H1 (cell line): Measurements from ENCODE around the gene PLCB1. TPM values are rescaled to one million over a fixed set of nuclear protein-coding genes. Genes with fewer than 3 reads are reported as not detected.

Source experiments
- CTCF ChIA-PET: fragments of 300-600 bp; sonication (Branson Sonifier 250); formaldehyde crosslinking; loops from one replicate; lab custom pipeline; 2021; ENCODE audit not compliant: partially characterized antibody; lab: Charles Lee
- POLR2A ChIA-PET: fragments of 300-600 bp; sonication (Branson Sonifier 250); formaldehyde crosslinking; loops from one replicate; lab custom pipeline; 2021; ENCODE audit warnings: inconsistent platforms; ENCODE audit not compliant: partially characterized antibody; lab: Charles Lee
- DNase-seq, 2 experiments: peaks; one replicate each; pipeline versions ENCODE4 v3.0.0 to v3.0.0-alpha.2; 2010 to 2022; ENCODE audit warnings: low spot score in 2 of 2, low read depth in 1 of 2, mixed read lengths in 1 of 2
- FAIRE-seq: peaks from 2 replicates; lab custom pipeline; 2011; peaks lifted over from hg19 to GRCh38; lab: Jason Lieb, UNC
- H2AFZ ChIP-seq: 2 replicates; pipeline ENCODE4 v1.8.1; 2012; ENCODE audit warnings: low read length, inconsistent platforms
- H2AK5ac ChIP-seq: 2 replicates; pipeline ENCODE4 v1.6.1; 2013; ENCODE audit warnings: low read depth, low read length
- H2BK120ac ChIP-seq: replicated peaks from 2 replicates; pipeline ENCODE3; 2013; ENCODE audit warnings: low read depth, low read length, inconsistent platforms
- H2BK12ac ChIP-seq: 2 replicates; pipeline ENCODE4 v1.6.1; 2013; ENCODE audit warnings: low read depth, low read length
- H2BK15ac ChIP-seq: 2 replicates; pipeline ENCODE4 v1.6.1; 2013; ENCODE audit warnings: low read length
- H2BK20ac ChIP-seq: 2 replicates; pipeline ENCODE4 v1.6.1; 2013; ENCODE audit warnings: low read length
- H2BK5ac ChIP-seq: 2 replicates; pipeline ENCODE4 v1.6.1; 2013; ENCODE audit warnings: low read depth, low read length
- H3K14ac ChIP-seq: 2 replicates; pipeline ENCODE4 v1.6.1; 2013; ENCODE audit warnings: inconsistent platforms; ENCODE audit not compliant: insufficient read length
- H3K18ac ChIP-seq: 2 replicates; pipeline ENCODE4 v1.6.1; 2013; ENCODE audit warnings: low read length; ENCODE audit errors: extremely low read depth
- H3K23ac ChIP-seq: 2 replicates; pipeline ENCODE4 v1.6.1; 2013; ENCODE audit warnings: inconsistent platforms; ENCODE audit not compliant: insufficient read length
- H3K23me2 ChIP-seq: 2 replicates; pipeline ENCODE4 v1.6.1; 2013; ENCODE audit warnings: low read depth, low read length
- H3K27ac ChIP-seq: 2 replicates; pipeline ENCODE4 v1.6.1; 2011; ENCODE audit warnings: low read depth, low read length, inconsistent platforms
- H3K27me3 ChIP-seq, 4 experiments: replicated peaks in 1 of 4; 1 replicate in 1 of 4; 2 replicates in 3 of 4; pipeline versions ENCODE4 v1.6.1 to v1.8.1; 2011 to 2013; ENCODE audit warnings: low read length in 3 of 4, mild to moderate bottlenecking in 3 of 4, inconsistent platforms in 2 of 4, mixed read lengths in 2 of 4, moderate library complexity in 1 of 4; ENCODE audit not compliant: control insufficient read depth in 3 of 4, insufficient read depth in 3 of 4; ENCODE audit errors: extremely low read depth in 1 of 4
- H3K36me3 ChIP-seq, 4 experiments: 2 replicates each; pipeline versions ENCODE4 v1.6.1 to v1.8.1; 2011 to 2013; ENCODE audit warnings: mild to moderate bottlenecking in 4 of 4, low read length in 3 of 4, moderate library complexity in 2 of 4, control low read depth in 1 of 4, inconsistent platforms in 1 of 4; ENCODE audit not compliant: insufficient read depth in 4 of 4, control insufficient read depth in 2 of 4
- H3K4ac ChIP-seq: replicated peaks from 2 replicates; pipeline ENCODE3; 2013; ENCODE audit warnings: low read length, low read depth, mixed read lengths, inconsistent platforms; ENCODE audit not compliant: insufficient read length
- H3K4me1 ChIP-seq, 4 experiments: replicated peaks in 1 of 4; 1 replicate in 1 of 4; 2 replicates in 3 of 4; pipeline versions ENCODE4 v1.6.1 to v1.8.1; 2011 to 2013; ENCODE audit warnings: low read length in 3 of 4, inconsistent platforms in 2 of 4, mixed read lengths in 1 of 4; ENCODE audit not compliant: insufficient read depth in 4 of 4, control insufficient read depth in 3 of 4
- H3K4me2 ChIP-seq, 2 experiments: 2 replicates each; pipeline versions ENCODE4 v1.6.1 to v1.8.1; 2011 to 2013; ENCODE audit warnings: low read depth in 2 of 2, low read length in 2 of 2, control low read depth in 1 of 2, inconsistent platforms in 1 of 2, mild to moderate bottlenecking in 1 of 2; ENCODE audit not compliant: insufficient read depth in 1 of 2
- H3K4me3 ChIP-seq, 4 experiments: fragments of 200-600, 300-600 bp in 1 of 4; sonication (generic), shearing (Covaris generic), sonication (Bioruptor Twin) in 1 of 4; 2 replicates each; pipeline versions ENCODE4 v1.5.1 to v1.8.1; 2011 to 2016; ENCODE audit warnings: low read length in 4 of 4, low read depth in 3 of 4, control low read depth in 2 of 4, inconsistent platforms in 2 of 4, mild to moderate bottlenecking in 2 of 4, mixed read lengths in 1 of 4, moderate library complexity in 1 of 4; ENCODE audit not compliant: insufficient read depth in 2 of 4; ENCODE audit errors: extremely low read depth in 1 of 4
- H3K56ac ChIP-seq: replicated peaks from 2 replicates; pipeline ENCODE3; 2013; ENCODE audit warnings: low read depth, mild to moderate bottlenecking, mixed read lengths, low read length, inconsistent platforms; ENCODE audit not compliant: insufficient read length
- H3K79me1 ChIP-seq: 2 replicates; pipeline ENCODE4 v1.6.1; 2013; ENCODE audit warnings: low read depth, low read length, control low read depth
- H3K79me2 ChIP-seq, 2 experiments: 2 replicates each; pipeline versions ENCODE4 v1.6.1 to v1.8.1; 2012 to 2013; ENCODE audit warnings: low read length in 2 of 2, mild to moderate bottlenecking in 2 of 2, inconsistent platforms in 1 of 2; ENCODE audit not compliant: insufficient read depth in 2 of 2, control insufficient read depth in 1 of 2
- H3K9ac ChIP-seq, 4 experiments: replicated peaks in 1 of 4; 1 replicate in 1 of 4; 2 replicates in 3 of 4; pipeline versions ENCODE4 v1.6.1 to v1.8.1; 2011 to 2013; ENCODE audit warnings: low read depth in 3 of 4, low read length in 3 of 4, control low read depth in 2 of 4, mild to moderate bottlenecking in 2 of 4, moderate library complexity in 2 of 4, inconsistent platforms in 1 of 4; ENCODE audit errors: extremely low read depth in 1 of 4
- H3K9me3 ChIP-seq, 2 experiments: 2 replicates each; pipeline versions ENCODE4 v1.6.1 to v1.8.1; 2012 to 2013; ENCODE audit warnings: mild to moderate bottlenecking in 2 of 2, moderate library complexity in 2 of 2, control low read depth in 1 of 2, inconsistent platforms in 1 of 2, low read depth in 1 of 2, low read length in 1 of 2, mixed read lengths in 1 of 2; ENCODE audit not compliant: insufficient read depth in 2 of 2
- H4K20me1 ChIP-seq, 2 experiments: replicated peaks in 1 of 2; 2 replicates each; pipeline versions ENCODE3 to v1.8.1; 2011 to 2013; ENCODE audit warnings: inconsistent platforms in 2 of 2, low read length in 2 of 2, mild to moderate bottlenecking in 1 of 2; ENCODE audit not compliant: insufficient read depth in 2 of 2, control insufficient read depth in 1 of 2
- H4K5ac ChIP-seq: 2 replicates; pipeline ENCODE4 v1.6.1; 2013; ENCODE audit warnings: low read length, low read depth, mixed read lengths, inconsistent platforms; ENCODE audit not compliant: insufficient read length
- H4K8ac ChIP-seq: 2 replicates; pipeline ENCODE4 v1.8.0; 2013; ENCODE audit warnings: mild to moderate bottlenecking, moderate library complexity, low read length, inconsistent platforms; ENCODE audit not compliant: insufficient read depth; ENCODE audit errors: extremely low read depth
- H4K91ac ChIP-seq: replicated peaks from 2 replicates; pipeline ENCODE3; 2013; ENCODE audit warnings: low read length, mixed read lengths, inconsistent platforms; ENCODE audit not compliant: insufficient read length
- ASH2L ChIP-seq: fragments of 200-600, 300-600 bp; sonication (generic); IDR thresholded peaks from one replicate; pipeline ENCODE4 v1.7.1; 2017; ENCODE audit warnings: low read length
- ATF3 ChIP-seq: IDR thresholded peaks from 2 replicates; pipeline ENCODE4 v1.6.1; 2011; ENCODE audit warnings: low read depth, mild to moderate bottlenecking, low read length; ENCODE audit not compliant: insufficient read depth
- BACH1 ChIP-seq: IDR thresholded peaks from 2 replicates; pipeline ENCODE4 v1.6.1; 2012; ENCODE audit warnings: low read length, improper control_type of control experiment
- BCL11A ChIP-seq, 2 experiments: IDR thresholded peaks; one replicate each; pipeline ENCODE4 v1.6.1; 2011; ENCODE audit warnings: low read depth in 2 of 2, low read length in 2 of 2, mild to moderate bottlenecking in 2 of 2
- CBX8 ChIP-seq: fragments of 300-800, 300-1000 bp; sonication (generic); IDR thresholded peaks from 2 replicates; pipeline ENCODE4 v1.7.1; 2016; ENCODE audit warnings: low read depth, low read length, borderline replicate concordance
- EZH2 ChIP-seq: fragments of 200-600 bp; sonication (generic); IDR thresholded peaks from 2 replicates; pipeline ENCODE4 v1.7.1; 2012; ENCODE audit warnings: low read depth, mild to moderate bottlenecking, moderate library complexity, low read length, inconsistent platforms; ENCODE audit not compliant: severe bottlenecking
- GABPA ChIP-seq: IDR thresholded peaks from 2 replicates; pipeline ENCODE4 v1.6.1; 2011; ENCODE audit warnings: mild to moderate bottlenecking, low read length, moderate library complexity, borderline replicate concordance; ENCODE audit not compliant: insufficient read depth
- JUND ChIP-seq: IDR thresholded peaks from 2 replicates; pipeline ENCODE4 v1.6.1; 2011; ENCODE audit warnings: mild to moderate bottlenecking, improper control_type of control experiment, low read length
- KDM1A ChIP-seq: fragments of 200-600, 300-600 bp; sonication (generic); IDR thresholded peaks from 2 replicates; pipeline ENCODE4 v1.7.1; 2016; ENCODE audit warnings: mild to moderate bottlenecking, low read length, borderline replicate concordance
- PHF8 ChIP-seq: fragments of 200-600 bp; sonication (generic); conservative IDR thresholded peaks from 2 replicates; pipeline ENCODE4 v1.7.1; 2012; ENCODE audit warnings: low read depth, mild to moderate bottlenecking, inconsistent platforms, low read length, moderate library complexity
- POLR2A ChIP-seq, 2 experiments: IDR thresholded peaks; 1 replicate in 1 of 2; 2 replicates in 1 of 2; pipeline ENCODE4 v1.6.1; 2011; ENCODE audit warnings: low read depth in 2 of 2, low read length in 2 of 2, mild to moderate bottlenecking in 2 of 2; ENCODE audit errors: control extremely low read depth in 1 of 2
- SP1 ChIP-seq: IDR thresholded peaks from 2 replicates; pipeline ENCODE4 v1.6.1; 2011; ENCODE audit warnings: low read depth, low read length
- SRF ChIP-seq: IDR thresholded peaks from 2 replicates; pipeline ENCODE4 v1.6.1; 2011; ENCODE audit warnings: mild to moderate bottlenecking, low read depth, low read length, moderate library complexity
- TBP ChIP-seq: IDR thresholded peaks from 2 replicates; pipeline ENCODE4 v1.6.1; 2011; ENCODE audit warnings: low read depth, low read length, improper control_type of control experiment
- TEAD4 ChIP-seq: IDR thresholded peaks from 2 replicates; pipeline ENCODE4 v1.6.1; 2012; ENCODE audit warnings: low read depth, low read length, inconsistent platforms, mixed read lengths
- ZNF274 ChIP-seq: IDR thresholded peaks from 2 replicates; pipeline ENCODE4 v1.7.0; 2012; ENCODE audit warnings: low read length, borderline replicate concordance; ENCODE audit errors: extremely low read depth
- WGBS, 2 experiments: shearing (Covaris generic) in 1 of 2; methylation state at CpG; one replicate each; pipeline versions ENCODE4 v1.1.6 to v1.1.7; 2013 to 2015; ENCODE audit warnings: low lambda C conversion rate in 2 of 2, mixed read lengths in 2 of 2, inconsistent platforms in 1 of 2, low coverage in 1 of 2, missing lambda C conversion rate in 1 of 2; ENCODE audit not compliant: insufficient replicate concordance in 2 of 2, insufficient coverage in 1 of 2, insufficient read length in 1 of 2; ENCODE audit errors: extremely low coverage in 1 of 2, missing lambda C conversion rate in 1 of 2; 5-methylcytosine and 5-hydroxymethylcytosine counted together
- polyA plus RNA-seq, 7 experiments: library from polyadenylated mRNA; depleted of rRNA in 3 of 7; stranded (reverse) in 5 of 7; unstranded in 2 of 7; fragments of >200 nt in 5 of 7; fragments of 200-250 nt in 2 of 7; gene quantifications; 1 replicate in 5 of 7; 2 replicates in 1 of 7; 4 replicates in 1 of 7; pipeline versions ENCODE4 v1.2.1 to v1.2.3, GENCODE V29; 2011 to 2013; ENCODE audit warnings: missing spikeins in 2 of 7, mixed read lengths in 2 of 7
- total RNA-seq: library from RNA; stranded (reverse); fragmentation: NEBNext Ultra II Directional; extraction: Animal tissue kit (Norgen Biotek cat#: 25700); gene quantifications from 2 replicates; pipeline ENCODE4 v1.2.1, GENCODE V29; 2021

The PLCB1 gene
- total and polyA plus RNA-seq, 2 of the 8 experiments (the other 6 are each of a cell fraction or from before 2014, with no cell fraction given): 2.6 to 9.1 TPM

- Histone ChIP-seq H4K20me1 (no peaks in the 10 kb centered on the region), H3K23ac (no peak overlapping the region), H3K79me1 (no peaks in the 10 kb centered on the region), H3K4ac (no peak overlapping the region), H2AFZ (no peak overlapping the region), H3K14ac (no peak overlapping the region), H2BK20ac (no peak overlapping the region), H4K91ac (no peak overlapping the region), H4K5ac (no peak overlapping the region), H2BK120ac (no peak overlapping the region), H3K4me3 (no peak overlapping the region), H2AK5ac (no peak overlapping the region), H3K23me2 (no peaks in the 10 kb centered on the region; the same call in 1 of the 2 replicates), H3K18ac (no peak overlapping the region), H2BK12ac (no peak overlapping the region), H2BK15ac (no peak overlapping the region), H4K8ac (no peak overlapping the region), H3K79me2 (no peaks in the 10 kb centered on the region), H3K4me2 (no peak overlapping the region), H3K56ac (no peak overlapping the region), H3K9me3 (no peaks in the 10 kb centered on the region), H3K4me1 (peaks cover 0 to 3% (median 0%) of the 10 kb centered on the region in 4 experiments; a peak in 2 of 7 replicates), H3K36me3 (no peaks in the 10 kb centered on the region), H3K27me3 (no peaks in the 10 kb centered on the region), H3K9ac (no peak overlapping the region), H2BK5ac (no peak overlapping the region), H3K27ac (no peak overlapping the region)
- FAIRE-seq: peak; percentile 28
- no peak for DNase-seq
- ChIA-PET POLR2A (no interaction called here), CTCF (no interaction called here)
- WGBS, 2 experiments: 88% methylated on average over 1 of the region's 1 CpG; no CpG with 5 or more reads in 1 of the 2 experiments
- TF ChIP-seq TBP (no peak), GABPA (no peak), TEAD4 (no peak), JUND (no peak), CBX8 (no peak), KDM1A (no peak), BACH1 (no peak), SRF (no peak), PHF8 (no peak), ASH2L (no peak), SP1 (no peak), ZNF274 (no peak), POLR2A (IDR thresholded peaks at IDR 0.05; ENCODE audit: control extremely low read depth in 1 of 2, low read depth in 2 of 2, low read length in 2 of 2) (no peak), BCL11A (IDR thresholded peaks at IDR 0.05; ENCODE audit: low read depth in 2 of 2, low read length in 2 of 2) (no peak), EZH2 (no peak), ATF3 (no peak)
These were observed 719.4 kb downstream of the PLCB1 start for GRCh38 chr20:8851446-8851845.
